Common myeloid progenitor, CD34-positive (primary cell): ENCODE results near the gene OR6B1. TPM values are rescaled to one million over a fixed set of nuclear protein-coding genes. Genes with fewer than 3 reads are reported as not detected.

ENCODE experiments used
- CTCF ChIA-PET: fragments of 350-600 bp; sonication (Branson Sonifier 250); formaldehyde crosslinking; loops from one replicate; lab custom pipeline; 2021; ENCODE audit warnings: antibody characterized with exemption; lab: Charles Lee
- POLR2A ChIA-PET: fragments of 350-600 bp; sonication (Branson Sonifier 250); formaldehyde crosslinking; loops from one replicate; lab custom pipeline; 2021; ENCODE audit warnings: antibody characterized with exemption; lab: Charles Lee
- DNase-seq, 3 donors: peaks; one replicate each; pipeline versions ENCODE4 v3.0.0 to v3.0.0-alpha.2; 2013
- H3K27ac ChIP-seq, 2 experiments: 1 replicate in 1 of 2; 2 replicates in 1 of 2; pipeline ENCODE4 v1.7.0; 2013; ENCODE audit warnings: inconsistent platforms in 2 of 2, low read length in 2 of 2, mild to moderate bottlenecking in 2 of 2, low read depth in 1 of 2, moderate library complexity in 1 of 2; ENCODE audit not compliant: severe bottlenecking in 2 of 2, insufficient read depth in 1 of 2, poor library complexity in 1 of 2
- H3K27me3 ChIP-seq, 5 experiments: replicated peaks in 2 of 5; 1 replicate in 3 of 5; 2 replicates in 2 of 5; pipeline versions ENCODE4 v1.6.1 to v1.7.0; 2013; ENCODE audit warnings: low read length in 4 of 5, mild to moderate bottlenecking in 2 of 5, moderate library complexity in 2 of 5, inconsistent platforms in 1 of 5; ENCODE audit not compliant: insufficient read depth in 5 of 5, control insufficient read depth in 4 of 5
- H3K36me3 ChIP-seq, 4 experiments: 1 replicate in 2 of 4; 2 replicates in 2 of 4; pipeline versions ENCODE4 v1.6.1 to v1.7.0; 2013; ENCODE audit warnings: low read length in 3 of 4, control low read depth in 1 of 4, mild to moderate bottlenecking in 1 of 4; ENCODE audit not compliant: control insufficient read depth in 4 of 4, insufficient read depth in 4 of 4
- H3K4me1 ChIP-seq, 4 experiments: 1 replicate in 3 of 4; 2 replicates in 1 of 4; pipeline versions ENCODE4 v1.6.1 to v1.7.1; 2013; ENCODE audit warnings: low read length in 3 of 4, mild to moderate bottlenecking in 3 of 4, control low read depth in 1 of 4, inconsistent platforms in 1 of 4, moderate library complexity in 1 of 4; ENCODE audit not compliant: control insufficient read depth in 4 of 4, insufficient read depth in 4 of 4; ENCODE audit errors: control extremely low read depth in 1 of 4
- H3K4me3 ChIP-seq, 7 experiments: 1 replicate in 4 of 7; 2 replicates in 3 of 7; pipeline versions ENCODE4 v1.5.1 to v1.7.0; 2013; ENCODE audit warnings: mild to moderate bottlenecking in 7 of 7, low read length in 6 of 7, moderate library complexity in 6 of 7, inconsistent platforms in 2 of 7, low read depth in 2 of 7, control low read depth in 1 of 7; ENCODE audit not compliant: insufficient read depth in 4 of 7, control insufficient read depth in 1 of 7; ENCODE audit errors: extremely low read depth in 1 of 7
- H3K9me3 ChIP-seq, 5 experiments: 1 replicate in 4 of 5; 2 replicates in 1 of 5; pipeline versions ENCODE4 v1.6.1 to v1.7.1; 2013; ENCODE audit warnings: low read length in 4 of 5, mild to moderate bottlenecking in 2 of 5, inconsistent platforms in 1 of 5, low read depth in 1 of 5, moderate library complexity in 1 of 5; ENCODE audit not compliant: control insufficient read depth in 4 of 5, insufficient read depth in 2 of 5; ENCODE audit errors: control extremely low read depth in 1 of 5
- WGBS: methylation state at CpG from one replicate; pipeline ENCODE4 v1.1.5; 2013; ENCODE audit not compliant: insufficient coverage; 5-methylcytosine and 5-hydroxymethylcytosine counted together
- polyA plus RNA-seq: library from polyadenylated mRNA; unstranded; fragments of 120-200 nt; gene quantifications from one replicate; pipeline ENCODE4 v1.2.1, GENCODE V29; 2013

The OR6B1 gene
- polyA plus RNA-seq, result not detected

DNA sequence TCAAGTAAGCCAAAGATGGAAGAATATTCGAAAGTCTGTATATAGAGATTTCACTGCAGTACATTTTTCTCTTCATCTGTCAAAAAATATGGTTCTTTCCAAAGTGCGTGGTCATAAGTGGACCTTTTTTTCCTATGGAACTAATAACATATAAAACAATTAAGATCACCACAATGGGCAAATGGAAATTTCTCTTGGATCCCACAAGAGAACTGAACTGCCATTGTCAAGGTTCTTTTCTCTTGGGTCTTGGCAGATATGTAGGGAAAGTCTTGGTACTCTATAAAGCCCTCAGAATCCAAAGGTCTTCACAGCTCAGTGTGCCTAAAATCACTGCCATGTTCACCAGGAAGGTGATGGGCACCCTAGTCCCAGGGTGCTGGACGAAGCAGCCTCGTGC, at the start of gene OR6B1:
OR6B1 (plus strand) TSS at position 301 of the 400 bp plus-strand sequence. CDS start 3,677 bp downstream, outside the sequence.
- Histone ChIP-seq H3K27me3 (no peaks in the 10 kb centered on the region), H3K27ac (no peak within 1 kb of the TSS), H3K36me3 (no peaks in the 10 kb centered on the region), H3K4me3 (no peak within 1 kb of the TSS), H3K4me1 (no peaks in the 10 kb centered on the region), H3K9me3 (no peaks in the 10 kb centered on the region)
- DNase-seq, result no peak
- ChIA-PET CTCF (no interaction called here), POLR2A (no interaction called here)
- WGBS, result 96% methylated on average over 4 of the region's 4 CpGs

GRCh38 chr7:143953421-143953820, 46.7 kb upstream of the OR6B1 start:
- POLR2A ChIA-PET, result no interaction called here
- Histone ChIP-seq H3K9me3 (no peaks in the 10 kb centered on the region), H3K36me3 (no peaks in the 10 kb centered on the region), H3K27ac (no peak overlapping the region), H3K27me3 (peaks cover 0 to 2% (median 0%) of the 10 kb centered on the region in 5 experiments), H3K4me3 (no peak overlapping the region), H3K4me1 (no peaks in the 10 kb centered on the region)
- CTCF ChIA-PET, result no interaction called here
- WGBS, result 100% methylated on average over 1 of the region's 3 CpGs
- DNase-seq, result no peak

GRCh38 chr7:143954135-143954534, 46.0 kb upstream of the OR6B1 start:
- CTCF ChIA-PET, result no interaction called here
- WGBS, result no CpG with 5 or more reads among the region's 2 CpGs
- DNase-seq, result no peak
- no peak overlapping the region for H3K27ac ChIP-seq
- POLR2A ChIA-PET, result no interaction called here
- no peaks in the 10 kb centered on the region for H3K36me3 ChIP-seq
- no peaks in the 10 kb centered on the region for H3K9me3 ChIP-seq
- H3K27me3 ChIP-seq, result peaks cover 0 to 2% (median 0%) of the 10 kb centered on the region in 5 experiments
- no peak overlapping the region for H3K4me3 ChIP-seq
- H3K4me1 ChIP-seq, result no peaks in the 10 kb centered on the region

DNA sequence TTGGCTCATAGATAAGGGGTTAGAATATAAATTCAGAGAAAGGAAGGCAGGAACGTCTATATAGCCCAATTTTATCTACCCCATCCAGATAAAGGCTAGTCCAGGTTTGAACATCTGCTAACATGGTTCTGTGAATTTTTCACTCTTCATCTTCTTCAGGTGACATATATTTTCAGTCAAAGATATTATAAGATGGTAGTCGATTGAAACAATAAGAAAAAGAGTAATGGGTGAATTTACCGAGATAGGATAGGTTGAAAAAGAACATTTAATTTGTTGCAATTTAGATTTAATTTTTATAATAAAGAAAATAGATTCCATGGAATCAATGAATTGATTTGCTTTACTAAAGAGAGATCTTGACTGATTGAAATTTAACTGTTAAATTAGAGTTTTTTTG, 45.6 kb upstream of the OR6B1 start, which contains the start of gene OR2F1:
OR2F1 (plus strand) TSS at position 301 of the 400 bp plus-strand sequence. CDS start 5,127 bp downstream, outside the sequence.
- POLR2A ChIA-PET, result no interaction called here
- Histone ChIP-seq H3K9me3 (no peaks in the 10 kb centered on the region), H3K4me3 (no peak within 1 kb of the TSS), H3K36me3 (no peaks in the 10 kb centered on the region), H3K27me3 (peaks cover 0 to 2% (median 0%) of the 10 kb centered on the region in 5 experiments), H3K27ac (no peak within 1 kb of the TSS), H3K4me1 (no peaks in the 10 kb centered on the region)
- CTCF ChIA-PET, result no interaction called here
- no peak for DNase-seq
- no CpG with 5 or more reads among the region's 3 CpGs for WGBS

GRCh38 chr7:143958781-143959180, 41.3 kb upstream of the OR6B1 start:
- H3K4me1 ChIP-seq, result no peaks in the 10 kb centered on the region
- H3K9me3 ChIP-seq, result no peaks in the 10 kb centered on the region
- no peak overlapping the region for H3K4me3 ChIP-seq
- no CpG with 5 or more reads among the region's 3 CpGs for WGBS
- H3K36me3 ChIP-seq, result no peaks in the 10 kb centered on the region
- DNase-seq, result no peak
- no peak overlapping the region for H3K27ac ChIP-seq
- CTCF ChIA-PET, result no interaction called here
- H3K27me3 ChIP-seq, result no peaks in the 10 kb centered on the region
- POLR2A ChIA-PET, result no interaction called here

DNA sequence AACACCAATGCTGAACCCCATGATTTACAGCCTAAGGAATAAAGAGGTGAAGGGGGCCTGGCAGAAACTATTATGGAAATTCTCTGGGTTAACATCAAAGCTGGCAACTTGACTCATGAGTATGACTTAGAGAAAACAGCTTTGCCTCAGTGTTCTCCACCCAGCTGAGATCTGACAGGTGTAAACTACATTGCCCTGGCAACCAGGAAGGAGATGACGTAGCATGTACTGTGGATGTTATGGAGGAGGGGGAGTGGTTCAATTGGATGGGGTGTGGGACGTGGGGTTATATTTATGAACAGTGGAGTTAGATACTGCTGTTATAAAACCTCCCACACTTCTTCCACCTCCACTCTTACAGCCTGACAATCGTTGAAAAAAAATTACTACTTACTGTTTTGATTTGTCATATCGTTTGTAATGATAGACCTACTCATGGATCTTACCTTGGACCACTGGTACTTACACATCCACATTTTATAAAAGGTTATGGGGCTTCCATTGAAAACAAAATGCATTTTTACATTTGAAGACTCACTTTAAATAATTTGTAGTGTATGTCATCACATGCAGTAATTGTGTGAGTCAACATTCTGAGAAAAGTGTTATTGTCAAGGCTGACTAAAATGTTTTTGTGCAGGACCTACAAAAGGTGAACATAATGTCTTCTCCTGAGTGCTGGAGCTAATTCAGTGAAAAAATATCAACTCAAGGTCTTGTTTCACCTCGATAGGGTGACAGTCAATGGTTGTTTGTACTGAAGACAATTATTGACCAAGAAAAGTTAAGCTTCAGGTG, 39.1 kb upstream of the OR6B1 start:
- POLR2A ChIA-PET, result no interaction called here

DNA sequence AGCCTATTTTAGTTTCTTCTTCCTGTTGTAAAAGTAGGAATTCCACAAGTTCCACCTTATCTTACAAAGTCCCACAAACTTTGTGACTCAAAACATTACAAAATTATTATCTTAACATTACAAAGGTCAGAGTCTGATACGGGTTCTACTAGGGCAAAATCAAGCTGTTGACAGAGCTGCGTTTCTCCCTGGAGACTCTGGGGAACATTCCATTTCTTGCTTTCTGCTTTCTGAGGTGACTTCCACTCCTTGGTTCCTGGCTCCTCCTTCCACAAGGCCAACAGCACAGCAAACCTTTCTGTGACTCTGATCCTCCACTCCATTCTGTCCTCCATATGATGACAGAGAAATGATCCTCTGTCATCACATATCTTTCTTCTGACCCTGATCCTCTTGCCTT, 34.8 kb upstream of the OR6B1 start:
- ChIA-PET CTCF (no interaction called here), POLR2A (no interaction called here)
- no peak for DNase-seq
- Histone ChIP-seq H3K27ac (no peak overlapping the region), H3K4me3 (no peak overlapping the region), H3K27me3 (no peaks in the 10 kb centered on the region), H3K9me3 (no peaks in the 10 kb centered on the region), H3K36me3 (no peaks in the 10 kb centered on the region), H3K4me1 (no peaks in the 10 kb centered on the region)
- WGBS, result 88% methylated on average over 2 of the region's 2 CpGs

More for the DNA sequence above, 39.1 kb upstream of the OR6B1 start:
- CTCF ChIA-PET, result interaction anchor here (1.1 kb wide), 1 partner anchor 11 kb away, joined by 3 read pairs; no protein-coding TSS in a partner anchor
- DNase-seq, result no peak
- H3K4me1 ChIP-seq, result no peaks in the 10 kb centered on the region
- H3K27me3 ChIP-seq, result no peaks in the 10 kb centered on the region
- H3K27ac ChIP-seq, result no peak overlapping the region
- H3K36me3 ChIP-seq, result no peaks in the 10 kb centered on the region
- H3K9me3 ChIP-seq, result no peaks in the 10 kb centered on the region
- WGBS, result 73% methylated on average over 1 of the region's 5 CpGs
- H3K4me3 ChIP-seq, result no peak overlapping the region
